Lower leg skin (tissue), 3 donors: ENCODE data around the gene MAGI2.

ENCODE experiments used
- CTCF ChIP-seq, 3 donors: fragments of 450-650 bp; IDR thresholded peaks; one replicate each; pipeline ENCODE4 v1.5.1; 2016; ENCODE audit warnings: antibody characterized with exemption in 3 of 3, mild to moderate bottlenecking in 3 of 3, moderate library complexity in 2 of 3
- POLR2A ChIP-seq, 2 donors: fragments of 450-650 bp; IDR thresholded peaks; one replicate each; pipeline ENCODE4 v1.6.1; 2016 to 2017; ENCODE audit warnings: antibody characterized with exemption in 2 of 2, mild to moderate bottlenecking in 1 of 2, moderate library complexity in 1 of 2

GRCh38 chr7:78379148-78379547 lies 1074.3 kb downstream of the MAGI2 start:
- TF ChIP-seq CTCF (IDR thresholded peaks at IDR 0.05) = no peak
- no peak for TF ChIP-seq POLR2A (IDR thresholded peaks at IDR 0.05)
